G401.6 (cell line): ENCODE data around the gene MVB12B.
"Not testable (repeated sequence)": the region's sequence is repeated elsewhere in the genome, so short reads cannot be mapped to it uniquely, and the experiment has no call there.

ENCODE experiments used
- FAIRE-seq: peaks from 2 replicates; lab custom pipeline; 2012; peaks lifted over from hg19 to GRCh38; lab: Jason Lieb, UNC

The MVB12B gene

GRCh38 chr9:126474206-126474765 is 147.7 kb downstream of the MVB12B start:
- no peak for FAIRE-seq

- FAIRE-seq = no peak
Observed at GRCh38 chr9:126474786-126475485, 148.3 kb downstream of the MVB12B start.

GRCh38 chr9:126475933-126476555 is 149.4 kb downstream of the MVB12B start:
- no peak for FAIRE-seq

GRCh38 chr9:126477432-126477831 is 150.8 kb downstream of the MVB12B start:
- not testable (repeated sequence) for FAIRE-seq

GRCh38 chr9:126478216-126478981 is 151.8 kb downstream of the MVB12B start:
- no peak for FAIRE-seq

GRCh38 chr9:126479515-126479914 is 152.9 kb downstream of the MVB12B start:
- no peak for FAIRE-seq

GRCh38 chr9:126480813-126481212 is 154.2 kb downstream of the MVB12B start:
- FAIRE-seq = no peak

GRCh38 chr9:126481862-126482261 is 155.2 kb downstream of the MVB12B start:
- FAIRE-seq = no peak

GRCh38 chr9:126482361-126483044 is 155.9 kb downstream of the MVB12B start:
- FAIRE-seq = no peak

- FAIRE-seq = no peak
Observed at GRCh38 chr9:126483468-126484073, 156.9 kb downstream of the MVB12B start.

GRCh38 chr9:126485662-126486061 is 159.0 kb downstream of the MVB12B start:
- FAIRE-seq = no peak

GRCh38 chr9:126486276-126486675 is 159.6 kb downstream of the MVB12B start:
- FAIRE-seq = no peak

GRCh38 chr9:126487856-126488255 is 161.2 kb downstream of the MVB12B start:
- no peak for FAIRE-seq

- FAIRE-seq = no peak
Observed at GRCh38 chr9:126488310-126488709, 161.7 kb downstream of the MVB12B start.

GRCh38 chr9:126488881-126489404 is 162.3 kb downstream of the MVB12B start:
- FAIRE-seq = no peak

GRCh38 chr9:126489581-126490213 is 163.1 kb downstream of the MVB12B start:
- no peak for FAIRE-seq

- FAIRE-seq = no peak
Observed at GRCh38 chr9:126490214-126490631, 163.6 kb downstream of the MVB12B start.

- peak; percentile 97 for FAIRE-seq
Observed at GRCh38 chr9:126490871-126491567, 164.4 kb downstream of the MVB12B start.

- FAIRE-seq = no peak
Observed at GRCh38 chr9:126491568-126491879, 164.9 kb downstream of the MVB12B start.

GRCh38 chr9:126491949-126492348 is 165.3 kb downstream of the MVB12B start:
- FAIRE-seq = no peak

- no peak for FAIRE-seq
Observed at GRCh38 chr9:126494264-126494663, 167.6 kb downstream of the MVB12B start.
